Measurements from ENCODE around the gene FBXL17. TPM values are rescaled to one million over a fixed set of nuclear protein-coding genes. Genes with fewer than 3 reads are reported as not detected.

FBXL17 gene
- total and polyA plus RNA-seq, 4 donors = 2.1 to 14.1 (median 6.3) TPM

- no peak overlapping the region for H3K4me3 ChIP-seq (ENCODE audit: low read depth in 1 of 3, low read length in 3 of 3)
- no peak overlapping the region for H3K27ac ChIP-seq (ENCODE audit: low read depth in 1 of 2, low read length in 2 of 2)
- TF ChIP-seq GABPA (IDR thresholded peaks at IDR 0.05 in 1 of 2, conservative IDR thresholded peaks at IDR 0.05 in 1 of 2) (no peak), HNF4G (IDR thresholded peaks at IDR 0.05) (no peak), NR2F2 (IDR thresholded peaks at IDR 0.05) (no peak), YY1 (IDR thresholded peaks at IDR 0.05) (no peak), REST (IDR thresholded peaks at IDR 0.05) (no peak), FOXA2 (IDR thresholded peaks at IDR 0.05) (no peak), RAD21 (IDR thresholded peaks at IDR 0.05) (no peak), EGR1 (IDR thresholded peaks at IDR 0.05; ENCODE audit: low read depth in 2 of 2) (no peak), RXRA (IDR thresholded peaks at IDR 0.05) (no peak), ZBTB33 (IDR thresholded peaks at IDR 0.05) (no peak), HNF4A (conservative IDR thresholded peaks at IDR 0.05) (no peak), MAX (IDR thresholded peaks at IDR 0.05) (no peak), TAF1 (conservative IDR thresholded peaks at IDR 0.05) (no peak), JUND (IDR thresholded peaks at IDR 0.05) (no peak), CTCF (IDR thresholded peaks at IDR 0.05; ENCODE audit: low read depth, low read length, missing input control) (no peak), SP1 (IDR thresholded peaks at IDR 0.05) (no peak), ATF3 (IDR thresholded peaks at IDR 0.05) (no peak), FOXA1 (IDR thresholded peaks at IDR 0.05) (no peak)
- no peak for DNase-seq (ENCODE audit: low spot score)
- no peak overlapping the region for H3K9ac ChIP-seq (ENCODE audit: low read depth in 1 of 2, low read length in 2 of 2)
- no peaks in the 10 kb centered on the region for H3K27me3 ChIP-seq (ENCODE audit: control insufficient read depth in 4 of 4, insufficient read depth in 4 of 4, low read length in 3 of 4)
- no peaks in the 10 kb centered on the region for H3K36me3 ChIP-seq (ENCODE audit: control insufficient read depth in 4 of 4, insufficient read depth in 3 of 4, low read depth in 1 of 4, low read length in 3 of 4)
- no peaks in the 10 kb centered on the region for H3K4me1 ChIP-seq (ENCODE audit: control insufficient read depth in 4 of 4, insufficient read depth in 4 of 4, low read length in 3 of 4)
- 97% methylated on average over 5 of the region's 5 CpGs for WGBS
- H3K9me3 ChIP-seq (ENCODE audit: control insufficient read depth in 4 of 4, low read length in 3 of 4) = no peaks in the 10 kb centered on the region
Measured at GRCh38 chr5:107950776-107951175, 431.1 kb downstream of the FBXL17 start.

Data from liver (tissue), 9 donors.